IPS-NIHi11 (cell line): Measurements from ENCODE around the gene PEX12.
"Not testable (repeated sequence)": the region's sequence is repeated elsewhere in the genome, so short reads cannot be mapped to it uniquely, and the experiment has no call there.

Experiments used
- DNase-seq: peaks from one replicate; pipeline ENCODE4 v3.0.0; 2012; ENCODE audit warnings: mixed read lengths, low spot score

Gene PEX12

GRCh38 chr17:35577830-35578196 is 558 bp downstream of the PEX12 start:
- no peak for DNase-seq

GRCh38 chr17:35575759-35576158 is 2.6 kb downstream of the PEX12 start:
- no peak for DNase-seq

- DNase-seq, result no peak
Measured at GRCh38 chr17:35569405-35569804, 9.0 kb downstream of the PEX12 start.

- DNase-seq, result no peak
Measured at GRCh38 chr17:35568561-35568960, 9.8 kb downstream of the PEX12 start.

GRCh38 chr17:35566968-35567367 is 11.4 kb downstream of the PEX12 start:
- no peak for DNase-seq

- DNase-seq, result not testable (repeated sequence)
Measured at GRCh38 chr17:35563181-35563580, 15.2 kb downstream of the PEX12 start.

GRCh38 chr17:35560703-35561102 is 17.7 kb downstream of the PEX12 start, which contains the start of gene SLFN14:
TSS of gene SLFN14 (minus strand) at chr17:35560819. CDS start at chr17:35558062, 2,757 bp downstream.
- DNase-seq, result no peak

- no peak for DNase-seq
Measured at GRCh38 chr17:35559495-35560210, 18.7 kb downstream of the PEX12 start.

- no peak for DNase-seq
Measured at GRCh38 chr17:35557353-35557752, 21.0 kb downstream of the PEX12 start.

- peak; percentile 25 for DNase-seq
Measured at GRCh38 chr17:35555691-35556090, 22.7 kb downstream of the PEX12 start.

- DNase-seq, result no peak
Measured at GRCh38 chr17:35554668-35555067, 23.7 kb downstream of the PEX12 start.

- DNase-seq, result no peak
Measured at GRCh38 chr17:35553310-35553709, 25.1 kb downstream of the PEX12 start.

GRCh38 chr17:35548978-35549377 is 29.4 kb downstream of the PEX12 start:
- DNase-seq, result no peak

- DNase-seq, result no peak
Measured at GRCh38 chr17:35548208-35548810, 30.1 kb downstream of the PEX12 start.

- DNase-seq, result no peak
Measured at GRCh38 chr17:35546487-35546886, 31.9 kb downstream of the PEX12 start.

- DNase-seq, result no peak
Measured at GRCh38 chr17:35545150-35545549, 33.2 kb downstream of the PEX12 start.

- no peak for DNase-seq
Measured at GRCh38 chr17:35543856-35544255, 34.5 kb downstream of the PEX12 start.

- DNase-seq, result no peak
Measured at GRCh38 chr17:35542990-35543389, 35.4 kb downstream of the PEX12 start.

- no peak for DNase-seq
Measured at GRCh38 chr17:35541434-35541833, 36.9 kb downstream of the PEX12 start.

- no peak for DNase-seq
Measured at GRCh38 chr17:35540589-35541404, 37.6 kb downstream of the PEX12 start.

- no peak for DNase-seq
Measured at GRCh38 chr17:35539659-35540026, 38.7 kb downstream of the PEX12 start.

- DNase-seq, result no peak
Measured at GRCh38 chr17:35537601-35538141, 40.7 kb downstream of the PEX12 start, which contains the start of gene SLFN12L. TSS of gene SLFN12L (minus strand) at chr17:35537678. CDS start at chr17:35522364, 15,314 bp downstream.
